Endothelial cell of umbilical vein (primary cell): ENCODE measurements around the gene DHX29. TPM values are rescaled to one million over a fixed set of nuclear protein-coding genes. Genes with fewer than 3 reads are reported as not detected.

Experiments
- BruUV-seq: library from RNA; stranded (reverse); fragments of 400-500 nt; replicated peaks from 2 replicates; lab custom pipeline; 2021; lab: Mats Ljungman, UMichigan
- CTCF ChIA-PET: fragments of 300-600, 350-600 bp; sonication (Branson Sonifier 250); formaldehyde crosslinking; loops from one replicate; lab custom pipeline; 2021; ENCODE audit warnings: antibody characterized with exemption, inconsistent platforms; lab: Charles Lee
- POLR2A ChIA-PET: fragments of 300-600, 350-600 bp; sonication (Branson Sonifier 250); formaldehyde crosslinking; loops from one replicate; lab custom pipeline; 2021; ENCODE audit warnings: antibody characterized with exemption, inconsistent platforms; lab: Charles Lee
- DNase-seq: peaks from one replicate; pipeline ENCODE4 v3.0.0-alpha.2; 2011; ENCODE audit warnings: low read depth, low spot score
- FAIRE-seq: peaks from 2 replicates; lab custom pipeline; 2011; peaks lifted over from hg19 to GRCh38; lab: Jason Lieb, UNC
- H2AFZ ChIP-seq: 2 replicates; pipeline ENCODE4 v1.6.0; 2012; ENCODE audit warnings: low read depth, low read length, control low read depth, inconsistent platforms
- H3K27ac ChIP-seq: 2 replicates; pipeline ENCODE4 v1.5.1; 2011; ENCODE audit warnings: low read depth, mild to moderate bottlenecking, control low read depth, low read length, moderate library complexity; ENCODE audit not compliant: insufficient read depth
- H3K27me3 ChIP-seq, 2 experiments: 2 replicates each; pipeline versions ENCODE4 v1.6.0 to v1.6.1; 2011; ENCODE audit warnings: low read length in 2 of 2, mixed read lengths in 1 of 2; ENCODE audit not compliant: control insufficient read depth in 2 of 2, insufficient read depth in 2 of 2
- H3K36me3 ChIP-seq, 2 experiments: 2 replicates in 1 of 2; 3 replicates in 1 of 2; pipeline ENCODE4 v1.5.1; 2011; ENCODE audit warnings: low read length in 2 of 2, mild to moderate bottlenecking in 1 of 2, moderate library complexity in 1 of 2; ENCODE audit not compliant: control insufficient read depth in 2 of 2, insufficient read depth in 2 of 2; ENCODE audit errors: extremely low read depth in 1 of 2
- H3K4me1 ChIP-seq: 3 replicates; pipeline ENCODE4 v1.5.1; 2011; ENCODE audit warnings: mild to moderate bottlenecking, low read length; ENCODE audit not compliant: control insufficient read depth, insufficient read depth; ENCODE audit errors: extremely low read depth
- H3K4me2 ChIP-seq: 2 replicates; pipeline ENCODE4 v1.6.1; 2011; ENCODE audit warnings: low read length, control low read depth, mixed read lengths; ENCODE audit not compliant: insufficient read depth
- H3K4me3 ChIP-seq, 3 experiments: fragments of 200-600 bp in 1 of 3; sonication (generic), shearing (Covaris generic) in 1 of 3; replicated peaks in 1 of 3; 2 replicates each; pipeline ENCODE4 v1.5.1; 2011 to 2016; ENCODE audit warnings: control low read depth in 3 of 3, low read length in 3 of 3, mild to moderate bottlenecking in 2 of 3, inconsistent platforms in 1 of 3, low read depth in 1 of 3, moderate library complexity in 1 of 3; ENCODE audit not compliant: insufficient read depth in 1 of 3
- H3K79me2 ChIP-seq: 2 replicates; pipeline ENCODE4 v1.6.0; 2012; ENCODE audit warnings: low read length, inconsistent platforms; ENCODE audit not compliant: control insufficient read depth, insufficient read depth
- H3K9ac ChIP-seq: replicated peaks from 2 replicates; pipeline ENCODE3; 2011; ENCODE audit warnings: low read length, control low read depth; ENCODE audit not compliant: insufficient read depth; ENCODE audit errors: extremely low read depth
- H3K9me1 ChIP-seq: replicated peaks from 3 replicates; pipeline ENCODE4 v1.6.0; 2011; ENCODE audit warnings: mild to moderate bottlenecking, low read length; ENCODE audit not compliant: control insufficient read depth, insufficient read depth; ENCODE audit errors: extremely low read depth
- H3K9me3 ChIP-seq: replicated peaks from 2 replicates; pipeline ENCODE4 v1.5.1; 2012; ENCODE audit warnings: low read length, inconsistent platforms; ENCODE audit not compliant: control insufficient read depth, insufficient read depth
- H4K20me1 ChIP-seq: replicated peaks from 2 replicates; pipeline ENCODE3; 2011; ENCODE audit warnings: mild to moderate bottlenecking, low read length; ENCODE audit not compliant: control insufficient read depth, insufficient read depth; ENCODE audit errors: extremely low read depth
- EZH2 ChIP-seq: IDR thresholded peaks from 2 replicates; pipeline ENCODE4 v1.6.1; 2012; ENCODE audit warnings: borderline replicate concordance, low read depth, mild to moderate bottlenecking, moderate library complexity, low read length, inconsistent platforms; ENCODE audit not compliant: severe bottlenecking
- FOS ChIP-seq: IDR thresholded peaks from 2 replicates; pipeline ENCODE4 v1.6.1; 2011; ENCODE audit warnings: mild to moderate bottlenecking, low read length, moderate library complexity, borderline replicate concordance; ENCODE audit not compliant: insufficient read depth
- MYC ChIP-seq: IDR thresholded peaks from one replicate; pipeline ENCODE4 v1.6.1; 2011; ENCODE audit warnings: mild to moderate bottlenecking, low read depth, low read length
- POLR2AphosphoS5 ChIP-seq: IDR thresholded peaks from 2 replicates; pipeline ENCODE4 v1.6.1; 2012; ENCODE audit warnings: low read depth, mild to moderate bottlenecking, control low read depth, low read length, moderate library complexity; ENCODE audit not compliant: insufficient read depth
- dilution Hi-C: fragments of 300-500 bp; cut with MboI; formaldehyde crosslinking; loops from one replicate; pipeline ENCODE4 v1.15.0; 2019; ENCODE audit warnings: low sequenced_read_pairs; ENCODE audit not compliant: extremely low pct_ligation_motif_present
- intact Hi-C: fragments of 100-400 bp; cut with micrococcal nuclease; formaldehyde crosslinking; loops from one replicate; pipeline ENCODE4 v1.10.0; 2022
- polyA plus RNA-seq, 4 experiments: library from polyadenylated mRNA; depleted of rRNA in 3 of 4; stranded (reverse) in 3 of 4; unstranded in 1 of 4; fragments of >200 nt; gene quantifications; 2 replicates each; pipeline versions ENCODE4 v1.2.1 to v1.2.3, GENCODE V29; 2011 to 2012; ENCODE audit warnings: missing spikeins in 1 of 4
- total RNA-seq: library from RNA; stranded (reverse); gene quantifications from 2 replicates; pipeline ENCODE4 v1.2.3, GENCODE V29; 2021
- TF ChIP-seq, protein P1 (sequence below): IDR thresholded peaks from 2 replicates; pipeline ENCODE4 v1.6.1; 2011; ENCODE audit not compliant: insufficient read depth, insufficient read length
- TF ChIP-seq, protein P2 (sequence below), 2 donors: IDR thresholded peaks; 1 replicate in 1 of 2; 2 replicates in 1 of 2; pipeline ENCODE4 v1.5.1; 2011; ENCODE audit warnings: low read length in 2 of 2, mild to moderate bottlenecking in 2 of 2, moderate library complexity in 2 of 2, control low read depth in 1 of 2, inconsistent platforms in 1 of 2, low read depth in 1 of 2; ENCODE audit not compliant: insufficient read depth in 1 of 2; ENCODE audit errors: extremely low read depth in 1 of 2

Gene DHX29
- total and polyA plus RNA-seq, 2 donors (not counting 3 experiments of a cell fraction or from before 2014, with no cell fraction given) = 4.7 to 32.8 TPM

DNA sequence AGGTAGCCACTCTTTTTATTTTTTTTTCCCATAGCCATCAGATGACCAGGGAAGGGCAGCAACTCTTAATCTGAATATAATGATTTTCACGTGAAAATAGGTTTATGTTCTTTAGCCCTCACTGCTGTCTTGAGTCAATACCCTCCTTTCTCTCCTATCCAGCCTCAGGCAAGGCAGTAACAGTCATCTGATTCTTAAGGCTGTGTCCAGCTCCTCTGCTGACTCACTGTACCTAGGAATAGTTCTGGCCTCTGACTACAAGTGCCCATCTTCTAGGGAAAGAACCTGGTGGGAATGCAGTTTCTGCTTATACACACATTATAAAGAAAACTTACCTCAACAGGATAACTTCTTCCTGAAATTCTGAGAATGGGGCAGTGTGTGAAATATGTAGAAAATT, 30.7 kb downstream of the DHX29 start:
- Histone ChIP-seq H3K27ac (no peak overlapping the region), H3K79me2 (no peaks in the 10 kb centered on the region), H4K20me1 (no peaks in the 10 kb centered on the region)

GRCh38 chr5:55258339-55258738, 49.2 kb downstream of the DHX29 start:
- no peaks in the 10 kb centered on the region for H3K9me3 ChIP-seq
- H3K27me3 ChIP-seq = no peaks in the 10 kb centered on the region
- intact Hi-C loops (no loop called here), dilution Hi-C loops (no loop called here)
- FAIRE-seq = no peak
- no peak for DNase-seq
- no peak overlapping the region for H3K4me2 ChIP-seq
- no peak overlapping the region for H3K27ac ChIP-seq
- H3K36me3 ChIP-seq = peaks cover 9 to 17% of the 10 kb centered on the region in 2 experiments
- H3K4me3 ChIP-seq = no peak overlapping the region
- BruUV-seq = no TSS peak
- no peaks in the 10 kb centered on the region for H4K20me1 ChIP-seq
- no peaks in the 10 kb centered on the region for H3K79me2 ChIP-seq
- H2AFZ ChIP-seq = no peak overlapping the region
- H3K9ac ChIP-seq = no peak overlapping the region
- POLR2A ChIA-PET = no interaction called here
- H3K9me1 ChIP-seq = no peaks in the 10 kb centered on the region
- no peaks in the 10 kb centered on the region for H3K4me1 ChIP-seq
- CTCF ChIA-PET = interaction anchor here (1.3 kb wide), 1 partner anchor 87 kb away, joined by 3 read pairs; no protein-coding TSS in a partner anchor
- TF ChIP-seq FOS = no peak
- TF ChIP-seq, protein P1, sequence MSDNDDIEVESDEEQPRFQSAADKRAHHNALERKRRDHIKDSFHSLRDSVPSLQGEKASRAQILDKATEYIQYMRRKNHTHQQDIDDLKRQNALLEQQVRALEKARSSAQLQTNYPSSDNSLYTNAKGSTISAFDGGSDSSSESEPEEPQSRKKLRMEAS = no peak
- TF ChIP-seq, protein P2, sequence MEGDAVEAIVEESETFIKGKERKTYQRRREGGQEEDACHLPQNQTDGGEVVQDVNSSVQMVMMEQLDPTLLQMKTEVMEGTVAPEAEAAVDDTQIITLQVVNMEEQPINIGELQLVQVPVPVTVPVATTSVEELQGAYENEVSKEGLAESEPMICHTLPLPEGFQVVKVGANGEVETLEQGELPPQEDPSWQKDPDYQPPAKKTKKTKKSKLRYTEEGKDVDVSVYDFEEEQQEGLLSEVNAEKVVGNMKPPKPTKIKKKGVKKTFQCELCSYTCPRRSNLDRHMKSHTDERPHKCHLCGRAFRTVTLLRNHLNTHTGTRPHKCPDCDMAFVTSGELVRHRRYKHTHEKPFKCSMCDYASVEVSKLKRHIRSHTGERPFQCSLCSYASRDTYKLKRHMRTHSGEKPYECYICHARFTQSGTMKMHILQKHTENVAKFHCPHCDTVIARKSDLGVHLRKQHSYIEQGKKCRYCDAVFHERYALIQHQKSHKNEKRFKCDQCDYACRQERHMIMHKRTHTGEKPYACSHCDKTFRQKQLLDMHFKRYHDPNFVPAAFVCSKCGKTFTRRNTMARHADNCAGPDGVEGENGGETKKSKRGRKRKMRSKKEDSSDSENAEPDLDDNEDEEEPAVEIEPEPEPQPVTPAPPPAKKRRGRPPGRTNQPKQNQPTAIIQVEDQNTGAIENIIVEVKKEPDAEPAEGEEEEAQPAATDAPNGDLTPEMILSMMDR (IDR thresholded peaks at IDR 0.05; ENCODE audit: extremely low read depth in 1 of 2, insufficient read depth in 1 of 2, low read depth in 1 of 2, low read length in 2 of 2) = no peak

More for the DNA sequence above, 30.7 kb downstream of the DHX29 start:
- no peaks in the 10 kb centered on the region for H3K27me3 ChIP-seq
- intact Hi-C loops (no loop called here), dilution Hi-C loops (no loop called here)
- no peak for DNase-seq
- H3K36me3 ChIP-seq = peaks cover 15 to 23% of the 10 kb centered on the region in 2 experiments
- no peak for FAIRE-seq
- CTCF ChIA-PET = no interaction called here
- no peaks in the 10 kb centered on the region for H3K9me3 ChIP-seq
- no peak overlapping the region for H2AFZ ChIP-seq
- TF ChIP-seq, protein P2 (IDR thresholded peaks at IDR 0.05; ENCODE audit: extremely low read depth in 1 of 2, insufficient read depth in 1 of 2, low read depth in 1 of 2, low read length in 2 of 2) = no peak
- TF ChIP-seq MYC (no peak), POLR2AphosphoS5 (no peak), EZH2 (no peak)
- POLR2A ChIA-PET = no interaction called here
- no peak overlapping the region for H3K9ac ChIP-seq
- BruUV-seq = no TSS peak
- no peaks in the 10 kb centered on the region for H3K4me1 ChIP-seq
- no peak overlapping the region for H3K4me2 ChIP-seq
- H3K4me3 ChIP-seq = no peak overlapping the region
- no peaks in the 10 kb centered on the region for H3K9me1 ChIP-seq
